Motor neuron (in vitro differentiated cells): Measurements from ENCODE around the gene COG8. TPM values are rescaled to one million over a fixed set of nuclear protein-coding genes. Genes with fewer than 3 reads are reported as not detected.

ENCODE experiments used
- ATAC-seq, 8 experiments: fragments of 200-7000 bp; cut with Tn5 transposase; replicated peaks in 6 of 8; 2 replicates each; pipeline ENCODE4 v1.8.0; 2021; ENCODE audit warnings: mild to moderate bottlenecking in 8 of 8, moderate library complexity in 8 of 8
- H3K27ac ChIP-seq, 2 donors: fragments of 250-450 bp; sonication (Bioruptor Pico); 2 replicates each; pipeline ENCODE4 v1.9.0; 2021; ENCODE audit warnings: antibody characterized with exemption in 2 of 2, mild to moderate bottlenecking in 2 of 2, moderate library complexity in 1 of 2
- H3K4me1 ChIP-seq, 2 donors: fragments of 250-450 bp; sonication (Bioruptor Pico); replicated peaks in 1 of 2; 2 replicates each; pipeline ENCODE4 v1.6.1; 2021; ENCODE audit warnings: antibody characterized with exemption in 2 of 2, mild to moderate bottlenecking in 2 of 2, moderate library complexity in 1 of 2
- H3K4me3 ChIP-seq, 5 donors: fragments of 250-450 bp; sonication (Bioruptor Pico); 2 replicates each; pipeline ENCODE4 v1.9.0; 2021; ENCODE audit warnings: antibody characterized with exemption in 5 of 5, mild to moderate bottlenecking in 5 of 5, moderate library complexity in 4 of 5
- WGBS, 10 experiments: fragments of 450-650 bp; shearing (Covaris generic); methylation state at CpG; one replicate each; pipeline ENCODE4 v1.0.0; 2022; 5-methylcytosine and 5-hydroxymethylcytosine counted together
- in situ Hi-C, 9 experiments: fragments of 400-800 bp; cut with MboI; loops; one replicate each; pipeline ENCODE4 v1.15.0; 2021; ENCODE audit warnings: low sequenced_read_pairs in 9 of 9, low pct_unique_long_range_greater_than_20kb in 2 of 9; ENCODE audit not compliant: unreplicated experiment in 9 of 9
- total RNA-seq, 8 experiments: library from RNA; unstranded; fragments of 300-600 nt; gene quantifications; 2 replicates each; pipeline versions ENCODE4 v1.2.3 to v1.2.4, GENCODE V29; 2022

COG8 gene
- total RNA-seq, 8 experiments from 2014 or later = 20.8 to 46.9 (median 28.0) TPM

DNA sequence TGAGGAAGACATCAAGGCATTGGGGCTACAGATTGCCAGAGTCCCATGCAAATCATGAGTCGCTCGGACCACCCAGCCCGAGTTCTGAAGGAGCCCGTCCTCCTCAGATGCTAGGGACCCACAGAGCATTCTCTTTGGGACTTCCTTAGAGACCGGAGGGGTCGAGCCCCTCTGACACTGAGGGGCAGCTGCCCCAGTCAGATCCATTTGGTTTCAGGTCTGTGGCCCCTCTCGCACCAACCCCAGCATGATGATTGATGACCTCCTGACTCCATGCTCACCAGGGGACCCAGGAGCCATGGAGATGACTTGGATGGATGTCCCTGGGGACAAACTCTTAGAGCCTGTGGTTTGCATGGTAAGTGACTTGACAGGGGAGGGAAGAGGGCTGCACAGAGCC, 17.0 kb downstream of the COG8 start:
- Histone ChIP-seq H3K4me3 (no peak overlapping the region), H3K27ac (no peak overlapping the region), H3K4me1 (peaks cover 3 to 13% of the 10 kb centered on the region in 2 donors)
- 90 to 100% (median 96%) methylated on average over 2 to 5 of the region's 7 CpGs; no CpG with 5 or more reads in 7 of the 10 experiments for WGBS, 10 experiments
- in situ Hi-C loops = no loop called here
- ATAC-seq = no peak

DNA sequence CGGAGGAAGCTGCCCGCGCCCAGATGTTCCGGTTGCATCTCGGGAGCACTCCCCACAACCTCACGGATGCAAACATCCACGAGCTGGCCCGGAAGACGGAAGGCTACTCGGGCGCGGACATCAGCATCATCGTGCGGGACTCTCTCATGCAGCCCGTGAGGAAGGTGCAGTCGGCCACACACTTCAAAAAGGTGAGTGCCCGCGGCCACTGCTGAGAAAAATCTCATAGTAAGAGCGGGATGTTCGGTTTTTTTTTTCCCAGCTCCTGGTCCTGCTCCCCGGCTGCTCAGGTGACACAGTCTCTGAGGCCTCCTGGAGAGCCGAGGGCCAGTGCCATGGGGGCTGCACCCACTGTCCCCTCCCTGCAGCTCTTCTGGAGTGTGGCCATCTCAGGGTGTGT, 18.3 kb downstream of the COG8 start:
- H3K27ac ChIP-seq = no peak overlapping the region
- no peak for ATAC-seq
- H3K4me3 ChIP-seq = no peak overlapping the region
- in situ Hi-C loops = no loop called here
- 87 to 100% (median 92%) methylated on average over 2 to 11 of the region's 22 CpGs; no CpG with 5 or more reads in 4 of the 10 experiments for WGBS, 10 experiments
- H3K4me1 ChIP-seq = peaks cover 0 to under 1% of the 10 kb centered on the region in 2 donors

DNA sequence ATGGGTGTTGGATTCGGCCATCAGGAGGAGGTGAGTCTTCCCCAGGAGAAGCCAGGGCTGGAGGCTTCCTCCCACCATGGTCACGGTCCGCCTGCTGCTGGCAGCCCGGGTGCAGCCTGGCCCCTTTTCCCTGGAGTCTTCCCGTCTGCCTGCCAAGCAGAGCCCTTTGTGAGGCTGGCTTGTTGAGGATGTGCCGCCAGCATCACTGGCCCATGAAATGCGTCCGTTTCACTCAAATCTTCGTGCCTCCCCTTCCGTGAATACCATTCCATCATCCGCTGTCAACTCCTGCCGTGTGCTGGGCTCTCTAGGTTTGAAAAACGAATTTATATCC, 18.7 kb downstream of the COG8 start:
- Histone ChIP-seq H3K4me3 (no peak overlapping the region), H3K27ac (no peak overlapping the region), H3K4me1 (no peaks in the 10 kb centered on the region)
- WGBS, 10 experiments = 20 to 100% (median 68%) methylated on average over 1 to 3 of the region's 13 CpGs; no CpG with 5 or more reads in 3 of the 10 experiments
- ATAC-seq = no peak
- in situ Hi-C loops = no loop called here

DNA sequence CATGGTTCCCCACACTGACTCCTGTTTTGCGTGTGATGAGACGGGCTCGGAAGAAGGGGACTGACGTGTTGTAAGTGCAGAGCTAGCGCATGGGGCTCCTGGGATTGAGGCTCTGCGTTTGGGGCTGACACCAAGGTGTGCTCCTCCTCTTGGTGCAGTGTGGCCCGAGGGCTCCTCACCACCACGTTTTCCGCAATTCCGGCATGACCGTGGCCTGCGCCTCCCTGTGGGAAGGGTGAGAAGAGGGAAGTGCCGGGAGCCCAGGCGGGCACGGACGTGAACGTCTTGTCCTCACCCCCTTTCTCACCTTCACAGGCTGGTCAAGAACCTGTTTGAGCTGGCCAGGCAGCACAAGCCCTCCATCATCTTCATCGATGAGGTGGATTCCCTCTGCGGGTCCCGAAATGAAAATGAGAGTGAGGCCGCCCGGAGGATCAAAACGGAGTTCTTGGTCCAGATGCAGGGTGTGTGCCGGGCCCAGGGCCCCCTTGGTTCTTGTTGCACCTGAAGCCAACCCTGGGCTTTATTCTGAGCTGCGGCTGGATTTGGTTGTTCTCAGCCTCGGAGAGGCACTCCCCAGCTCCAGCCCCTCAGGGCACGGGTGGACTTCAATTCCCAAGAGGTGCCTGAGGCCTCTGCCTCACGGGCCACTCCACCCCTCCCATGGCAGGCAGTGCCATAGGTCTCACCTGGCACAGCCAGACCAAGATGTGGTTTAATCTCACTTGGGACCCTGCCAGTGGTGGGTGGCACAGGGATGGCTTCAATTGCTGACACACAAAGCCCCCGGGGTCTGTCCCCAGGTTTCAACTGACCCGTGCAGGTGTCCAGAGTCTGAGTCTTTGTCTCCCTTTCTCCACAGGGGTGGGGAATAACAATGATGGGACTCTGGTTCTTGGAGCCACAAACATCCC, 19.3 kb downstream of the COG8 start:
- in situ Hi-C loops = no loop called here
- H3K27ac ChIP-seq = no peak overlapping the region
- WGBS, 10 experiments = 84 to 100% (median 92%) methylated on average over 2 to 13 of the region's 30 CpGs; no CpG with 5 or more reads in 4 of the 10 experiments
- H3K4me3 ChIP-seq = no peak overlapping the region
- no peak for ATAC-seq
- H3K4me1 ChIP-seq = no peaks in the 10 kb centered on the region

DNA sequence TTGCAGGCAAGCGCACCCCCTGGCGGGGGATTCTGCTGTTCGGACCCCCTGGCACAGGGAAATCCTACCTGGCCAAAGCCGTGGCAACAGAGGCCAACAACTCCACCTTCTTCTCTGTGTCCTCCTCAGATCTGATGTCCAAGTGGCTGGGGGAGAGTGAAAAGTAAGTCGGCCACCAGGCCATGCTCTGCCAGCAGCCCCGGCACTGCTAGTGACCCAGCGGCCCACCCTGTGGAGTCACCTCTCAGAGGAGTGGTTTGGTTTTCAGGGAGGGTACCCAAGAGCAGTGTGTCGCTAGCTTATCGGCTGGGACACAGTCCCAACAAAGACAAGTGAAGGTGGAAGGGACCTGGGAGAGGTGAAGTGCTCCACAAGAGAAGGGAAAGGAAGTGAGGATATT, 20.0 kb downstream of the COG8 start:
- no peaks in the 10 kb centered on the region for H3K4me1 ChIP-seq
- H3K27ac ChIP-seq = no peak overlapping the region
- in situ Hi-C loops = no loop called here
- WGBS, 10 experiments = 69 to 100% (median 92%) methylated on average over 2 to 7 of the region's 9 CpGs; no CpG with 5 or more reads in 4 of the 10 experiments
- no peak overlapping the region for H3K4me3 ChIP-seq
- no peak for ATAC-seq

DNA sequence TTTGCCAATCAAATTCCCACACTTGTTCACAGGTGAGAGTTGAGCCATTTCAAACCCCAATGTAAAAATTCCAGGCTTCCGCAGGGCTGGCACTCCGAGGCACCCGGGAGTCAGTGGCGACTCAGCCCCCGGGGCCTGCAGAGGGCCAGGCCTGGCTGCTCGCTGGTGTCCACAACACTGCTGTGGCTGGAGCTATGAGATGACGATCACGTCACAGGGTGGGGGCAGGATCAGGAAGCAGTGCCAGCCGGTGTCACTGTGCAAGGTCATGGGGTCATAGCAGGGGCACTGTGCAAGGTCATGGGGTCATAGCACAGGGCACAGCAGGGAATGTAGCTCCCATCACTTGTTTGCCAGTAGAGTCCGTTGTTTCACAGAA, 20.5 kb downstream of the COG8 start:
- H3K27ac ChIP-seq = no peak overlapping the region
- 80 to 84% methylated on average over 2 to 5 of the region's 10 CpGs; no CpG with 5 or more reads in 8 of the 10 experiments for WGBS, 10 experiments
- in situ Hi-C loops = no loop called here

DNA sequence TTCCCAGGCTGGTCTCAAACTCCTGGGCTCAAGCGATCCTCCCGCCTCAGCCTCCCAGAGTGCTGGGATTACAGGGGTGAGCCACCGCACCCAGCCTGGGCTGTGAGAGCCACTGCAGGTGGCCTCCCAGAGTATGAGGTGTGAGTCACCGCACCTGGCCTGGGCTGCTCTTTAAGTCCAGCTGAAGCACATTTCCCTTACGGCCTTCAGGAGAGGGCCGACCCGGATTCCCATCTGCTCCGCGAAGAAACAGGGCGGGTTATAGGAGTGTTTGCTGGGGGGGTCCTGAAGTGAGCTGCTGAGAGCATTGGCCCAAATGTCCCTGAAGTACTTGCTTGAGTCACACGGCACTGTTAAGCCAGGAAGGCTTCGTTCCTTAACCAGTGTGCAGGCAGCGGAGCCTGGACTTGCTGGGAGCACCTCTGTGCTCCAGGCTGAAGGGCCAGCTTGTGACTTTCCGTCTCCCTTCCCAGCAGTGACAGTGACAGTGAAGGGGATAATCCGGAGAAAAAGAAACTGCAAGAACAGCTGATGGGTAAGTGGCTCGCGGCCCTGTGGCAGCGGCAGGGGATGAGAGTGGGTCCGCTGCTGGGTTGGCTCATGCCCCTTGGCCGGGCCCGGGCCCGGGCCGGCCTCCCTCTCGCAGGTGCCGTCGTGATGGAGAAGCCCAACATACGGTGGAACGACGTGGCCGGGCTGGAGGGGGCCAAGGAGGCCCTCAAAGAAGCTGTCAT, 21.0 kb downstream of the COG8 start:
- in situ Hi-C loops = no loop called here
- Histone ChIP-seq H3K4me1 (no peaks in the 10 kb centered on the region), H3K4me3 (no peak overlapping the region), H3K27ac (no peak overlapping the region)
- WGBS, 10 experiments = 90 to 100% (median 98%) methylated on average over 1 to 15 of the region's 30 CpGs; no CpG with 5 or more reads in 2 of the 10 experiments
- no peak for ATAC-seq

More for the DNA sequence above, 20.5 kb downstream of the COG8 start:
- ATAC-seq = no peak
- H3K4me3 ChIP-seq = no peak overlapping the region
- H3K4me1 ChIP-seq = no peaks in the 10 kb centered on the region

DNA sequence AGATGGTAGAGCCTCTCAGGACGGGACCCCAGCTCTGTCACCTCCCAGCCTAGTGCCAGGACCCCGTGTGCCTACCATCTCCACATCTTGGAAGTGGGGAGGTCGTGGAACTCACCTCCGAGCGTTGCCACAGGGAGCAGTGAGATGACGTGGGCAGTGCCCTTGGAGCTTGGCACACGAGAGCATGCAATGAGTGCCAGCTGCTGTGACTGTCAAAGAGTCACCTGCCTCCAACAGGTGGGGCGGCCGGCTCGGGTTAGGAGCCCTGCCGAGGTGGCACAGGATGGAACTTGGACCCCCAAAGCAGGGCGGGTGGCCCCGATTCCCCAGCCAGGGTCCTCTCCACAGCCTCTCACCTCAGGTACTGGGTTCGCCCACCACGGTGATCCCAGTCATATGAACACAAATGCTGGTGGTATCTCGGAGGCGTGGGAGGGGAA, 22.7 kb downstream of the COG8 start:
- in situ Hi-C loops = no loop called here
- Histone ChIP-seq H3K4me3 (no peak overlapping the region), H3K27ac (no peak overlapping the region), H3K4me1 (peaks cover 6% of the 10 kb centered on the region in 2 donors)
- WGBS, 10 experiments = 40 to 100% methylated on average over 1 of the region's 17 CpGs; no CpG with 5 or more reads in 8 of the 10 experiments
- ATAC-seq = no peak

DNA sequence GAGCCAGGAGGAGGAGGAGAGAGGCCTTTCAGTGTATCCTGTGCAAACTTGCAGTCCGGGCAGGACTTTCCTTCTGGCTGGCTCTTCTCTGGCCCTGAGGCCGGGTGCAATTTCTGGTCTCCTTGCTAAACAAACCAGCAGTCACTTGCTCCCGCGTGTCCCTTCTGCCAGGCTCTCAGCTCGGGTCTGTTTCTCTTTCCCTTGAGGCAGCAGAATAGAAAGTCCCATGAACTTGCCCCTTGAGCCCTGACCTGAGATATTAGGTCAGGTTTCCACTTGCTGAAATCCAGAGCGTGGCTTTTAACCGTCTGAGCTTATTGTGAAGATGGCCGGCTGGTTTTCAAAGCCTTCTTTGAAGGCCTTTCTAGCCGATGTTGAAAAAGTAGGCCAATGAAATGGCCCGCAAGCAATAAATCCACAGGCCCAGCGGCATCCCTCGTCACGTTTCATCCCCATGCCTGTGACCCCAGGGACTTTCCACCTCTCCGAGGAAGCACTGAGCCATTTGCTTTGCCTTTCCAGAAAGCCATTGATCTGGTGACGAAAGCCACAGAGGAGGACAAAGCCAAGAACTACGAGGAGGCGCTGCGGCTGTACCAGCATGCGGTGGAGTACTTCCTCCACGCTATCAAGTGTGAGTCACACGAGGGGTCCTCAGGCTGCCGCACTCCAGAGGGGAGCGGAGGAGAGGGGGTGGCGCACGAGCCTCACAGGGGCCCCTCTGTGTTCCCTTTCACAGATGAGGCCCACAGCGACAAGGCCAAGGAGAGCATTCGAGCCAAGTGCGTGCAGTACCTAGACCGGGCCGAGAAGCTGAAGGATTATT, 23.7 kb downstream of the COG8 start:
- peaks cover 6% of the 10 kb centered on the region in 2 donors for H3K4me1 ChIP-seq
- in situ Hi-C loops = no loop called here
- H3K27ac ChIP-seq = peak overlapping the region in 1 of 2 donors; percentile 69
- ATAC-seq = no peak
- 67 to 100% (median 83%) methylated on average over 2 to 16 of the region's 30 CpGs; no CpG with 5 or more reads in 1 of the 10 experiments for WGBS, 10 experiments
- no peak overlapping the region for H3K4me3 ChIP-seq

DNA sequence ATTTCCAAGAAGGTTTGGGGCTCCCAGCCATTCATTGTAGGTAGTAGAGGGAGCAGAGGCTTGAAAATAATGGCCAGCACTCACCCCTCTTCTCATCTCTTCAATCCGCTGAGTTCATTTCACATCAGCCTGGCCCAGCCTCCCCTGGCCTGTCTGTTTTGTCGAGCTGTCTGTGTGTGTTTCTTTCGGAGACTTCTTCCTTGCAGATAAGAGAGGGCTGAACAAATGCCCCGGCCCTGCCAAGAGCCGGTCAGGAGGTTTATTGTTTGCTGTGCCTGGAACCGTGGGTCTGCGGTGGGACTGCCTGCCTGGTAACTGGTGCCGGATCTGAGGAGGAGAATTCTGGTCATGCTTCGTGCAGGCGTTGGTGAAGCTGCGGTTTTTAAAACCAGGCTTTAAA, 24.8 kb downstream of the COG8 start:
- Histone ChIP-seq H3K27ac (no peak overlapping the region), H3K4me1 (peaks cover 6% of the 10 kb centered on the region in 2 donors), H3K4me3 (no peak overlapping the region)
- in situ Hi-C loops = no loop called here
- WGBS, 10 experiments = 78 to 100% (median 95%) methylated on average over 1 to 8 of the region's 11 CpGs; no CpG with 5 or more reads in 2 of the 10 experiments
- no peak for ATAC-seq

DNA sequence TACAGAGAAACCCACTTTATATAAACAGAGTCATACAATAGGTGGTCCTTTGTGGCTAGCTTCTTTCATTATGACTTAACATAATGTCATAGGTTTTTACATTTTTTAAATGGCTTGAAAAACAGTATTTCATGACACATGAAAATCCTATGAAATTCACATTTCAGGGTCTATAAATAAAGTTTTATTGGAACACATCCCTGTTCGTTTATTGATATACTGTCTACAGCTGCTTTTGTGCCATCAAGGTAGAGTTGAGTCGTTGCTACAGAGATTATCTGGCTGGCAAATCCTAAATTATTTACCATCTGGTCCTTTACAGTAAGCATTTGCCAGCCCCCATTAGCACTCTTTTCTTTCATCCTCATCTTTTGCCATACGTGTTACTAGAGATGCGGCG, 25.9 kb downstream of the COG8 start:
- H3K4me3 ChIP-seq = no peak overlapping the region
- peaks cover 6% of the 10 kb centered on the region in 2 donors for H3K4me1 ChIP-seq
- in situ Hi-C loops = no loop called here
- WGBS, 10 experiments = 77 to 100% (median 96%) methylated on average over 2 to 5 of the region's 5 CpGs; no CpG with 5 or more reads in 2 of the 10 experiments
- no peak overlapping the region for H3K27ac ChIP-seq
- ATAC-seq = no peak

DNA sequence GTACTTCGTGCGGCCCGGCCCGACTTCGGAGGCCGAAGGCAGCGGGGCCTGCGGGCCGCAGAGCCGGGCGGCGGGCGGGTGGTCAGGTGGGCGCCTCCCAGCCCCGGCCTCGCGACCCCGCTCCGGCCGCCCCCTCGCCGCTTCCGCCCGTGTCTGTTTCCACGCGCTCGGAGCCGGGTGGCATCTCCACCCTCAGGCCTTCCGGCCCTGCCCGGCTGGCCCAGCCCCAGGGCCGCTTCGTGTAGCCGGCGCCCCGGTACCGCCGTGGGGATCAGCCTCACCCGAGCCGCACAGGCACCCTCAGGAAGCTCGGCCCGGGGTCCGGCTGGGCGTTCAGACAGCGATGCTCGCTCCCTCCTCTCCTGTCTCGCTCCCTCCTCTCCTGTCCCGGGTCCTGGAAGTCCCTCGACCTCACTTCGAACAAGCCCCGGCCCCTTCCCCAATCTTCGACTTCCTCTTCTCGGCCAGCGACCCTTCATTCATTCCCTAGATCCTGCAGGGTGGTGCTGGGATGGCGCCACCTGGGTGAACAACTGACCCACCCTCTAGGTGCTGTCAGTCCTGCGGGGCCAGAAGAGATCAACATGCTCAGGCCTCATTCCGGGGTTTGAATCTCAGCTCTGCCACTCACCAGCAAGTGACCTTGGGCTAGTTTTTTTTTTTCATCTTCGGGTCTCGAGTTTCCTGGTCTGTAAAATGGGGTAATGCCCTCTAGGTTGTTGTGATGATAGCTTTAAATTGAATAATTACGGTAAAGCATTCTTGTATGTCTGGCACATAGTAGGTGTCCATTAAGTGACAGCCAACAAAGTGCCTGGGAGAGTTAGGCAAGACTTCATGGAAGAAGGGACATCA, 27.6 kb downstream of the COG8 start:
- peak overlapping the region; percentile 74 to 81 for H3K27ac ChIP-seq
- H3K4me1 ChIP-seq = peaks cover 6% of the 10 kb centered on the region in 2 donors
- ATAC-seq = peak; percentile 54 to 68 (median 60)
- WGBS, 10 experiments = 0 to 33% (median 5%) methylated on average over 1 to 14 of the region's 59 CpGs; no CpG with 5 or more reads in 2 of the 10 experiments
- in situ Hi-C loops = no loop called here
- H3K4me3 ChIP-seq = peak overlapping the region; percentile 76 to 98 (median 90)
